ENCODE results near the gene CCDC201.

Gene CCDC201

GRCh38 chr7:45918556-45918955 lies 45.7 kb upstream of the CCDC201 start:
- H3K27ac ChIP-seq (ENCODE audit: low read depth, low read length): no peak overlapping the region
- no peaks in the 10 kb centered on the region for H3K9me2 ChIP-seq (replicated peaks; ENCODE audit: insufficient read depth, low read length)
- H3K27me3 ChIP-seq (ENCODE audit: low read length): no peaks in the 10 kb centered on the region
- no peak for TF ChIP-seq EZH2phosphoT487 (conservative IDR thresholded peaks at IDR 0.05; ENCODE audit: low read length)
- no peak for TF ChIP-seq CTCF (IDR thresholded peaks at IDR 0.05; ENCODE audit: insufficient read depth, low read length, poor library complexity, severe bottlenecking)
- H2AFZ ChIP-seq (ENCODE audit: low read depth, low read length, severe bottlenecking): no peak overlapping the region
- no peaks in the 10 kb centered on the region for H3K36me3 ChIP-seq (ENCODE audit: low read length)
- H3K4me3 ChIP-seq (ENCODE audit: insufficient read depth, low read length, poor library complexity, severe bottlenecking): no peak overlapping the region
- H3K9me3 ChIP-seq (ENCODE audit: insufficient read depth, low read length): no peaks in the 10 kb centered on the region
- H3K9ac ChIP-seq (ENCODE audit: low read length): no peak overlapping the region
- no peaks in the 10 kb centered on the region for H4K20me1 ChIP-seq (ENCODE audit: low read depth, low read length)
- H3F3A ChIP-seq (ENCODE audit: insufficient read depth): no peaks in the 10 kb centered on the region
- no peaks in the 10 kb centered on the region for H3K79me2 ChIP-seq (ENCODE audit: insufficient read depth, low read length)
- no peak overlapping the region for H3K4me2 ChIP-seq (ENCODE audit: low read depth, low read length, poor library complexity, severe bottlenecking)

GRCh38 chr7:45917658-45918057 lies 44.8 kb upstream of the CCDC201 start:
- no peak for TF ChIP-seq EZH2phosphoT487 (conservative IDR thresholded peaks at IDR 0.05; ENCODE audit: low read length)
- peak; percentile 97 for TF ChIP-seq CTCF (IDR thresholded peaks at IDR 0.05; ENCODE audit: insufficient read depth, low read length, poor library complexity, severe bottlenecking)
- H3K4me2 ChIP-seq (ENCODE audit: low read depth, low read length, poor library complexity, severe bottlenecking): no peak overlapping the region
- H2AFZ ChIP-seq (ENCODE audit: low read depth, low read length, severe bottlenecking): no peak overlapping the region

GRCh38 chr7:45917064-45917463 lies 44.2 kb upstream of the CCDC201 start:
- Histone ChIP-seq H3K9me2 (replicated peaks; ENCODE audit: insufficient read depth, low read length) (no peaks in the 10 kb centered on the region), H3K36me3 (ENCODE audit: low read length) (no peaks in the 10 kb centered on the region), H3F3A (ENCODE audit: insufficient read depth) (no peaks in the 10 kb centered on the region), H3K4me2 (ENCODE audit: low read depth, low read length, poor library complexity, severe bottlenecking) (no peak overlapping the region), H3K79me2 (ENCODE audit: insufficient read depth, low read length) (no peaks in the 10 kb centered on the region), H4K20me1 (ENCODE audit: low read depth, low read length) (no peaks in the 10 kb centered on the region), H3K27me3 (ENCODE audit: low read length) (no peaks in the 10 kb centered on the region), H2AFZ (ENCODE audit: low read depth, low read length, severe bottlenecking) (no peak overlapping the region), H3K4me3 (ENCODE audit: insufficient read depth, low read length, poor library complexity, severe bottlenecking) (no peak overlapping the region), H3K9me3 (ENCODE audit: insufficient read depth, low read length) (no peaks in the 10 kb centered on the region), H3K9ac (ENCODE audit: low read length) (no peak overlapping the region), H3K27ac (ENCODE audit: low read depth, low read length) (no peak overlapping the region)
- no peak for TF ChIP-seq EZH2phosphoT487 (conservative IDR thresholded peaks at IDR 0.05; ENCODE audit: low read length)
- TF ChIP-seq CTCF (IDR thresholded peaks at IDR 0.05; ENCODE audit: insufficient read depth, low read length, poor library complexity, severe bottlenecking): no peak

More at GRCh38 chr7:45917658-45918057, 44.8 kb upstream of the CCDC201 start:
- H3K27ac ChIP-seq (ENCODE audit: low read depth, low read length): no peak overlapping the region
- no peaks in the 10 kb centered on the region for H3K9me3 ChIP-seq (ENCODE audit: insufficient read depth, low read length)
- H3K36me3 ChIP-seq (ENCODE audit: low read length): no peaks in the 10 kb centered on the region
- no peaks in the 10 kb centered on the region for H4K20me1 ChIP-seq (ENCODE audit: low read depth, low read length)
- no peak overlapping the region for H3K9ac ChIP-seq (ENCODE audit: low read length)
- no peaks in the 10 kb centered on the region for H3K27me3 ChIP-seq (ENCODE audit: low read length)
- H3K79me2 ChIP-seq (ENCODE audit: insufficient read depth, low read length): no peaks in the 10 kb centered on the region
- no peaks in the 10 kb centered on the region for H3K9me2 ChIP-seq (replicated peaks; ENCODE audit: insufficient read depth, low read length)
- H3K4me3 ChIP-seq (ENCODE audit: insufficient read depth, low read length, poor library complexity, severe bottlenecking): no peak overlapping the region
- H3F3A ChIP-seq (ENCODE audit: insufficient read depth): no peaks in the 10 kb centered on the region
